MV-4-11 (cell line): Measurements from ENCODE around the gene RUNDC3A.

Experiments used
- DNase-seq: peaks from one replicate; lab custom pipeline; 2025; lab: John Stamatoyannopoulos, UW

RUNDC3A gene

DNA sequence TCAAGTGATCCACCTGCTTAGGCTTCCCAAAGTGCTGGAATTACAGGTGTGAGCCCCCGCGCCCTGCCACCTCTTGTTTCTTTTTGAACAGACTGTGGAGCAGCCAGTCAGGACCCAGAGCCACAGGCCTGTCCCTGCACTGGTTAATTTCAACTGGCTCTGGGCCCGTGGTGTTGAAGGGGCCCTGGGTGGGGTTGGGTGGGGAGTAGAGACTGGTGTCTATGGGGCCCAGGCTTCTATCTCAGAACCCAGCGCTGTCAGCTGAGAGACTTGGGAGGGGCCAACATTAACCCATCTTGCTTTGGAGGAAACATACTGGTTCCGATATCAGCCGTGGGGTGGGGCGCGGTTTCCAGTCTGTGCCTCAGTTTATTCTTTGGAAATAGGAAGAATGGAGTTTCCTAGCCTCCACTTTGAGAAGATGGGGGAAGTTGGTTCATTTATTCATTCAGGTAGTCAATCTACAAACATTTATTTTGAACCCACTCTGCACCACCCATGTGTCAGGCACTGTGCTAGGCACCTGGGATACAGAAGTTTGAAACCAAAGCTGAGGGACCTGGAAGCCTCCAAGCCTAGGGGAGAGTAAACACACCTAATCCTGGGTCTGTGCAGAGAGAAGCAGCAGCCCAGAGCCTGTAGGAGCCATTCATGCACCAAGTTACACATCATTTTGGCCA, 24.9 kb upstream of the RUNDC3A start:
- DNase-seq: no peak

DNA sequence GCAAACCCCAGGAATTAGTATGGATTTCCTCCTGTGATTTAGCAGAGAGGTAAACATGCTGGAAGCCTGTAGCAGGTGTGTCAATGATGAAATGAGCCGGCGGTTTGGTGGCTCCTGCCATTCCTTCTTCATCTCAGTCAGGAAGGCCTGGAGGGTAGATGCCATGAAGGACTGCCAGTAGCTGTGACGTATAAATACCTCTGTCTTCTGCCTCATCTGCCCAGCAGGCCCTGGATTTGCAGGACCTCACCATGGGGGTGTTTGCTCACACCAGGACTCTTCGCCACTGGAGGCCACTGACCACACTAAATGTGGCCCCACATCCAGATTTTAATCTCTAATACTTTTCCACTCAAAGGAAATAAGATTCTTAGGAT, 24.4 kb upstream of the RUNDC3A start:
- no peak for DNase-seq

DNA sequence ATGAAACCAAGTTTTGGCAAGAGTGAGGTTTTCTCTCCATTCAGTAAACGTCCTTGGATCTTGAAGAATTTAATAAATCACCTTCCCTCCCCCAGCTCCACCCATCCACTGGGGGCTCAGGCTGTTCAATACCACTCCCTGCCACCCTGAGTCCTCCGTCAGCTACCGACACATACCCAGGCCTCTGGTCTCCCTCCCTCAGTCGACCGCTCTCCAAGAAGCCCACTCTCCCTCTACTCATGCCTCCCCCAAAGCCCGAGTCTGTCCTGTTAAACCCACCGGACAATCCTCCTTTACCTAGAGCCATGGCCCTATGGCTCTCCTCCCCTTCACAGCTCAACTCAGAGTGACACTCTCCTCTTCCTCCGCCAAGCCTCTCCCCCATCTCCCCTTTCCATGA, 20.8 kb upstream of the RUNDC3A start:
- no peak for DNase-seq

DNA sequence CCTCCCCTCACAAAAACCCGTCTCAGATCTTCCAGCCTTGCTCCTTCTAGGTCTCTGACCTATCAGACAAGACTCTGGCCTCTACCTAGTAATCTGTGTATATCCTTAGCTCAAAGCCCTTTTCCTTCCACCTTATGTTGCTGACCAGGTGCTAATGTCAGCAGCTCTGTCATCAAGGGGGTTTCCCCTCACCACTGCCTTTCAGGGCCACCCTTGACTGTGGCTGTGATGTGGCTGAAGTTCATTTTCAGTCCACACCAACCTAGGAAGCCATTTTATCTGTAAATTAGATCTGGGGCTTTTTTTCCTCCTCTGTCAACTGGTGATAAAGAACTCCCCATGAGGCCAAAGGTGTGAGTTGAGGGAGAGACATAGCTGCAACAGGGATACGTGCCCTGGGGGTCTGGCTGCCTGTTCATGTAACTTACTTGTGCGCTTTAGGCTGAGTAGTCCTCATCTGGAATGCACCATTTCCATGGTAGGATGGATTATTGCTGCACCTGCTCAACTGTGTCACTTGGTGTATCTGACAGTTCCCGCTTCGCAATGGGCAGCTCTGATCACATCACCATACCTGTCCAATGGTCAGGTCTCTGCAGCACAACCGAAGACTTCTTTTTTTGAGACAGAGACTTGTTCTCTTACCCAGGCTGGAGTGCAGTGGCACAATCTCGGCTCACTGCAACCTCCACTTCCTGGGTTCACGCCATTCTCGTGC, 14.7 kb upstream of the RUNDC3A start:
- DNase-seq: no peak

DNA sequence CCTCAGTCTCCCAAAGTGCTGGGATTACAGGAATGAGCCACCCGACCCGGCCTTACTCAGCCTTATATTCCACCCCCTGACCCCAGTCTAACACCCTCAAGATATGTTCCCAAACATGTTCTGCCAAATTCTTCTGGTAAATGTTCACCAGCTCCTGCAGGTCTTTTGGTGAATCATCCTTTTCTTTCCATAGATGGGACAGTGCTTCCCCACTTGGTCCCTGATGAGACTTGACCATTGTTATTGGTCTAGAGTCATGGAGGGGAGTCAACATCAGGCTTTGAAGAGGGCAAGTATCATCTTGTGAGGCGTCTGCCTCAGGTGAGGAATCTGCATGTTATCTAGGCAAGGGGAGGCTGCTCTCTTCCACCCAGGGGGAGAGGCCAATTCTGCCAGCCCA, 10.4 kb upstream of the RUNDC3A start:
- DNase-seq: no peak

DNA sequence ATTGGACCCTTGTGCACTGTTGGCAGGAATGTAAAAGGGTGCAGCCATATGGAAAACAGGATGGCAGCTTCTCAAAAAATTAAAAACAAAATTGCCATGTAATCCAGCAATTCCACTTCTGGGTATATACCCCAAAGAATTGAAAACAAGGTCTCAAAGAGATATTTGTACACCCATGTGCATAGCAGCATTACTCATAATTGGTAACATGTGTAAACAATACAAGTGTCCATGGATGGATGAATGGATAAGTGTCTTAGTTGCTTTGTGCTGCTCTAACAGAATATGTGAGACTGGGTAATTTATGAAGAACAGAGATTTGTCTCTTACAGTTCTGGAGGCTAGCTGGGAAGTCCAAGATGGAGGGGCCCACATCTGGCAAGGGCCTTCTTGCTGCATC, 3.8 kb upstream of the RUNDC3A start:
- no peak for DNase-seq

DNA sequence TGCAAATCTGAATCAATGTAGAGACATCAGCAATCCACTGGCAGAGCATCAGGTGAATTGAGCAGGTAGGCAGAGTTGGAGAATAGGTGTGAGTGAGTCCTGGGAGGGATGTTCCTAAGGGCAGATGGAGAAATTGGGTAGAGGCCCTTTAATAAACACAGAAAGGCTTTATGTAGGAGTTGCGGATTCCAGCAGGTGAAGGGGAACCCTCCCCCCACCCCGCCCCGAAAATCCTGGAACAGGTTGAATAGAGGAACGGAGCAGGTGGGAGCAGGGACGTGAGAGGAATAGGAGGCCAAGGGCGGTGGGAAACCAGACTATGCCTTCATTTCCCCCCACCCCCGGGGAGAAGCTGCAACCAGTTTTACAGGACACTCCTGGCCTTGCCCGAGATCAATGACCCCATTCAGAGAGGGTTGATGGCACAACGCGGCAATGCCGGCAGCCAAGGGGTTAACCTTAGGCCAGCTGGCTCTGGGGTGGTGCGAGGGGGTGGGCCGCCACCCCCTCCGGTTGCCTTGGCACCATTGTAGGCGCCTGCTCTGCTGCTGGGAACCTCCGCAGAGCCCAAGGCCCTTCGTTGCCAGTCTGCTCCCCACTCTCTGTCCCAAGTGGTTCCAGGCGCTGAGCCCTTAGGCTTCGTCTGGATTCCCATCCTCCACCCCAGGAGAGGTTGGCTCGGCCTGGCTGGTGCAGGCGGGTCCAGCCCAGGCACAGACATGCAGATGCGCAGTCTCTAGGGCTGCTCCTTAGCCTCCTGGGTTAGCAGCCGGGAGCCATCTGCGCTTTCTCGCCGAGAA, 814 bp upstream of the RUNDC3A start:
- no peak for DNase-seq

DNA sequence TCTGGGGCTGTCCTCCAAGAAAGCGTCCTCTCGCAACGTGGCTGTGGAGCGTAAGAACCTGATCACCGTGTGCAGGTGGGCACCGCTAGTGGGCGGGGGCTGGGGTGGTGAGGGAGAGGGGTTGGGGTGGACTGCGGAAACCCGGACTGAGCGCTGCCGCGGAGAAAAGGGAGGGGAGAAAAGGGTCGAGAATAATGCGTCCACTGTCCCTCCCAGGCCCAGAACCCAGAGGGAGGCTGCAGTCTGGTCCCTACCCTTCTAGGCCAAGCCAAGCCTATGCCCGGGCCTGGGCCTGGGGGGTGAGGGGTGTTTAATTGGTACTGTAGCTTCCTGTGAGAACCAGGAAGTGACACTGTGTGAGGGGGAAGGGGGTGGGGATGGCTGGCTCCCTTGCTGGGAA, 464 bp downstream of the RUNDC3A start:
- DNase-seq: no peak

DNA sequence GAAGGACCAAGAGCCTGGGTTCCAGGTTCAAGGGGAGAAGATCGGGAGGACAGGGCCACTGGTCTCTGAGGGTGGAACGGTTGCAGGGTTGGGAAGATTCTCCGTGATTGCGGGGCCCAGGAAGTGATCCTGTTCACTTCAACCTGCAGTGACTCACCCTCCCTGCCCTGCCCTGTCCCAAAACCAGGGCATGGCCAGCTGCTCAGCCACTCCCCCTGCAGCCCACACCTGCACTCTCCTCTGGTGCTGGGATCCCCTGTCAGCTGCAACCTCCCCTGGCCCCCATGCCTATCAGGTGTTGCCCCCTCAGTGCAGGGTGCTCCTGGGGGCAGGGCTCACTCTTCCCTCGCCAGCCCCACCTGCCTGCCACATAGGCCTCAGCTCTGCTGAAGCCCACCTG, 1.1 kb downstream of the RUNDC3A start:
- no peak for DNase-seq

DNA sequence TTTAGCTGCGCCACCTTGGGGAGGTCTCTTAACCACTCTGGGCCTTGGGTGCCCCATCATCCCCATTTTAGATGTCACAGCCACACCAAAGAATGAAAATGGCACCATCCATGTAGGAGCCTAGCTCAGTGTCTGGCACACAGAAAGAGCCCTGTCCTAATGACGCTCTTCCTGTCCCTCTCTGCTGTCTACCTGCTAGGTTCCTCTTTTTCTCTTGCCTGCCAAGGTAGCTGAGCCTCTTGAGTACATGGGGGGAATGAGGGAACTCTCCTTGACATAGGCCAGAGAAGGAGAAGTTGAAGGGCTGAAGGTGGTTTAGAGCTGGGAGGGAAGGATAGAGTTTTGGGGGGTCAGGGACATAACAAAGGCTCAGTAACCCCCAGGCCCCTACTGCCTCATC, 1.8 kb downstream of the RUNDC3A start:
- no peak for DNase-seq

DNA sequence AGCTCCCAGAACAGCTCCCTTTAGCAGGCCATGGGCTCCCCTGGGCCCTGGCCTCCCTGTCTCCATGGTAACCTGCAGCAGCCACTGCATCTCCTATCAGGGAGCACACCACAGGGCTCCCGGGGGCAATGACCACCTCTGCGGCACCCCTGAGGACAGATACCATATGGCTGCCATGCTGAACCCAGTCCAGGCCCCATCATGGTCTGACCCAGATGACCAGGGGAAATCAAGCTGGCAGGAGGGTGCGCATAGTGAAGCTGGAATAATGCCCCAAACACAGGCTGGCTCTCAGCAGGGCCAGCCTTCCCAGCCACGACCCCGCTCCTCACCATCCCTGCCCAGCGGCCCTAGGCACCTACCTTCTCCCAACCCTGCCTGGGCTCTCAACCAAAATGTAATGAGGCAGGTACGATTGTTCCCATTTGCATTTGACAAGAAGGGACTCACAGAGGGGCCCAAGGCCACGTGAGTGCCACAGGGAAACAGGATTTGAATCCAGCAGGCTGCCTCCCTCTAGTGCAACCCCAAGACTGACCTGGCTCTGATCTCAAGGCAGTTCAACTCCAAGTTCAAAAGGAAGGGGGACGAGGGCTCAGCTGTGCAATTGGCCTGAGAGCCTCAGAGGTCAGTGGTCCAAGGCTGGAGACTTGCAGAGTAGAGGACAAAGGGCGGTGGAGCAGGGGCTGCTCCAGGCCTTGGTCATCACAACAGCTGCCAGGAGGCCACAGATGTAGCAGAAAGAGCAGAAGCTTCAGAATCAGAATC, 2.4 kb downstream of the RUNDC3A start:
- DNase-seq: no peak

DNA sequence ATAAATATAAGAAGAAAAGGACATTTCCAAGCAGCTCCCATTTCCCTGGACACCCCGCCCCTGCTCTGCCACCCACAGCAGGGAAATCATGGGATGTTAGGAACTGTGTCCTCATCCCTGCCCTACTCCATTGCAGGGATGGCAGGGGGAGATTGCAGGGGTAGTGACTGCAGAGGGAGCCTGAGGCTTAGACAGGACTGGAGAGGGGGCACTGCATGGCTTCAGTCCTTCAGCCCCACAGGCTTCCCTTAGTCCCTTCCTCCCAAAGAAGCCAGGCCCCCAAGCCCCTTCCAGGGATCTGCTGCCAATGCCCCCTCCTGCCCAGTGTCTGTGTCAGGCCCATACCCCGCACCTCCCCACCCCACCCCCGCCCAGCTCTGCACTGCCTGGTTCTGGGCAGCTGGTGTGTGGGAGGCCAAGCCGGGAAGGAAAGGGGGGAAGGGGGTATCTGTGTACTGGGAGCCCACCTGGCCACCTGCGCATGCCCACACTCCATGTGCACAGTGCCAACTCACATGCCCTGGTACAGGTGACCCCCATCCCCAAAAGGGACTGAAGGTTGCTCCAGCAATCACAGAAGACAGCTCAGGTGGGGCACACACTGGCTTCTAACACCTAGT, 3.3 kb downstream of the RUNDC3A start:
- DNase-seq: no peak

DNA sequence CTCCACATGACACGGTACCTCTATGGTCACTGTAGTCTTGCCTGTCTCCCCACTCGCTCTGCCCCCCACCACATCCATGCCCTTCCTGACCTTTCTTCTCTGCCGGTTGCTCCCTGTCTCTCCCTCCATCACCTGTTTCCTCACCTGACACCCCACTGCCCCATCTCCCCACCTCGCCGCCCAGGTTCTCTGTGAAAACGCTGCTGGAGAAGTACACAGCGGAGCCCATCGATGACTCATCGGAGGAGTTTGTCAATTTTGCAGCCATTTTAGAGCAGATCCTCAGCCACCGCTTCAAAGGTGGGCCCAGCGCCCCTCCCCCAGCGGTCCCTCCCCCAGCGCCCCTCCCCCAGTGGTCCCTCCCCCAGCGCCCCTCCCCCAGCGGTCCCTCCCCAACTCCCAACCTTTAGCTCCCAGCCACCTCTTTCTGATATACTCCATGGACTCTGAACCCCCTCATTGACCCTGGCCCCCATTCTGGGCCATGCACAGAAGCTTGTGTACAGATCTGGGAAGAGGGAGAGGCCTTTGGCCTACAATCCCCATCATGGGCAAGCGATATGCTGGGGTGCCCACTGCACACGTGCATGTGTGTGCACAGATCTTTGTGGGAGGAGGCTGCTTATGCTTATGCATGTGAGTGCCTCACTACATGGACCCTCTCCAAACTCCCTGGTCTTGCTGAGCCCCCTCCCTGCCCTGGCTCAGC, 4.1 kb downstream of the RUNDC3A start:
- no peak for DNase-seq

DNA sequence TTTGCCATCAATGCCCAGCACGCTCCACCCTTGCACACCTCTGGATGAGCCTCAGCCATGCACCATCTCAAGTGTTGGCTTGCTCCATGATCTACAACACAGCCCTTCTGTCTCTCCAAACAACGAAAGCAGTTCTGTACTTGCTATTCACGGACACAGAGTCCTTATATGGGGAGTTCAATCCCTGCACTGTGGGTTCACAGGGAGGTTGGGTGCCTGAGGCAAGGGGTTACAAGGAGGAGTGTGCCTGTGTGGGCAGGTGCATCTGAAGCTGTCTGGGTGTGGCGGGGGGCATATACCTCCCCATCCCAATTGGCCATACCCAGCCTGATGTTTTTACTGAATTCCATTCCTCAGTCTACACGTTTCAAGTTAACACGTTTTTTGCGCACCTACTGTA, 5.6 kb downstream of the RUNDC3A start:
- no peak for DNase-seq

DNA sequence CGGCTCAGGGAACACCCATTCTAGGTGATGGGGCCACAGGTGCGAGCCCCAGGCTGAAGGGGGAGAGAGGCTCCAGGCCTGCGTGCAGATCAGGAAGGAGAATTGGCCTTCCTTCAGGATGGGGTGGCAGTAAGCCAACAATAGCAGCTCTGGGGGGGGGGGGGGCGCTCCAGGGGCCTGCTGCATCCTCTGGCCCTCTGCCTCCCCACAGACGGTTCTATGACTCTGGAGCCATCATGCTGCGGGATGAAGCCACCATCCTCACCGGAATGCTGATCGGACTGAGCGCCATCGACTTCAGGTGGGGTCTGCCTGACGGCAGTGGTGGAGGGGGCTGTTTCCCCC, 6.1 kb downstream of the RUNDC3A start:
- DNase-seq: no peak

DNA sequence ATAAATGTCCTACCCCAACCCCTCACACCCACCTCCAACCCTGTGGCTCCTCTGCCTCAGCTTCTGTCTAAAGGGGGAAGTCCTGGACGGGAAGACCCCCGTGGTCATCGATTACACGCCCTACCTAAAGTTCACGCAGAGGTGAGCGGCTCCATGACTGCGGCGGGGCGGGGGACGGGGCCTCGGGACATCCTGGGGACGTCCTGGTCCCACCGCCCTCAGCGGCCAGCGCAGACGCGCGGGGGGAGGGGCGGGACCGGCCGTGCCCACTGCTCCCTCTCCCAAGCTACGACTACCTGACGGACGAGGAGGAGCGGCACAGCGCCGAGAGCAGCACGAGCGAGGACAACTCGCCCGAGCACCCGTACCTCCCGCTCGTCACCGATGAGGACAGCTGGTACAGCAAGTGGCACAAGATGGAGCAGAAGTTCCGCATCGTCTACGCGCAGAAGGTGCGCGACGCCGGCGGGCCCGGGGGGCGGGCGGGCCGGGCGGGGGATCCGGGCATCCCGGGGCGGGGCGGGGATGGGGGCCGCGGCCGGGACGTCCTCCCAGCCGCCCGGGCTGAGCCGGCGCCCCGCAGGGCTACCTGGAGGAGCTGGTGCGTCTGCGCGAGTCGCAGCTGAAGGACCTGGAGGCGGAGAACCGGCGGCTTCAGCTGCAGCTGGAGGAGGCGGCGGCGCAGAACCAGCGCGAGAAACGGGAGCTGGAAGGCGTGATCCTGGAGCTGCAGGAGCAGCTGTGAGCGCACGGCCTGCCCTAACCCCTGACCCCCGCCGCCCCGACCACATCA, 6.7 kb downstream of the RUNDC3A start:
- DNase-seq: no peak

DNA sequence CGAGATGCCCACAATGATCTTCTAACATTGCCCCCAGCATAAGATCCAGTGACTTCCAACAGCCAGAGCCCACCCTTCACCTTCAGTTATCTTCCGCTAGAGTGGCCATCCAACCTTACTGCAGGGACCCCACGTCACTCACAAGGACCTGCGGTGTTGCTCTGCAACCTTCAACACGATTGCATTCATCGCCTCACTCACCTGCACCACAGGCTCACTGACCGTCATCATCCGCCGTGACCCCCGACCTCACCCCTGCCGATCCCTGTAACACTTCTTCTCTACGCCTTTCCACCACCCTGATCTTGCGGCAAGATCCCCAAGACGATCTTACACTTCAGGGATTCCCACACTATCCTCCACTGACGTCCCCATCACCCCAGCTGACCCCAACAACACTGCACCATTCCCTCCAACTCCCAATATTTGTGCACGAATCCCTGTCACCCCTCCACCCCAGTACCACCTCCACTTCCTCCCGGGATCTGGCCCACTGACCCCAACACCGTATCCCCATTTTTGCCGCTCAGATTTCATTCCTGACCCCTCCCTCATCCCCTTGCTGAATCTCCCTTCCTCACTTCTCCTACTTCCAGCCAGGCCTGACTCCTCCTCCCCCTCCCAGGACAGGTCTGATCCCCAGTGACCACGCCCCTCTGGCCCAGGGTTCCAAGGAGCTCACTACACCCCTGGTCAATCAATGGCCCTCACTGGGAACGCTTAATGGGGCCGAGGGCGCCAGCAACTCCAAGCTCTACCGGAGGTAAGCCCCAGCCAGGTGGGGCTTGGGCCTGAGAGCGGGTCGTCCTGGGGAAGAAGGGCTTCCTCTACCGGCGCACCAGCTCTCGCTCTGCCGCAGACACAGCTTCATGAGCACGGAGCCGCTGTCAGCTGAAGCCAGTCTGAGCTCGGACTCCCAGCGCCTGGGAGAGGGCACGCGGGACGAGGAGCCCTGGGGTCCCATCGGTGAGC, 7.6 kb downstream of the RUNDC3A start:
- DNase-seq: no peak

DNA sequence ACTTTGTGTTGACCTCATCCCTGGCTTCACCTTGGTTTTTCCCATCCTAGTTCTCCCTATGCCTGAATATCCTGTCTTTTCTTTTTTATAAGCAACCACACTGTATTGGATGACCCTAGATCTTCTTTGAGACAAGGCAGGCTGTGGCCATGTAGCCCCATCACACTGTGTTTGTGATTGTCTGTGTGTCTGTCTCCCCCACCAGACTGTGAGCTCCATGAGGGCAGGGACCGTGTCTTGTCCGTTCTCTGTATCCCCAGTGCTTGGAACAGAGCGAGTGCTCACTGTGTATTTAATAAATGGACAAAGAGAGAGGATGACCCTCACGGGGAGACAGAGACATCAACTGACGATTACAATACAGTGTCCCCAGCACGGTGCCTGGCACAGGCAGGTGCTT, 9.1 kb downstream of the RUNDC3A start:
- no peak for DNase-seq

DNA sequence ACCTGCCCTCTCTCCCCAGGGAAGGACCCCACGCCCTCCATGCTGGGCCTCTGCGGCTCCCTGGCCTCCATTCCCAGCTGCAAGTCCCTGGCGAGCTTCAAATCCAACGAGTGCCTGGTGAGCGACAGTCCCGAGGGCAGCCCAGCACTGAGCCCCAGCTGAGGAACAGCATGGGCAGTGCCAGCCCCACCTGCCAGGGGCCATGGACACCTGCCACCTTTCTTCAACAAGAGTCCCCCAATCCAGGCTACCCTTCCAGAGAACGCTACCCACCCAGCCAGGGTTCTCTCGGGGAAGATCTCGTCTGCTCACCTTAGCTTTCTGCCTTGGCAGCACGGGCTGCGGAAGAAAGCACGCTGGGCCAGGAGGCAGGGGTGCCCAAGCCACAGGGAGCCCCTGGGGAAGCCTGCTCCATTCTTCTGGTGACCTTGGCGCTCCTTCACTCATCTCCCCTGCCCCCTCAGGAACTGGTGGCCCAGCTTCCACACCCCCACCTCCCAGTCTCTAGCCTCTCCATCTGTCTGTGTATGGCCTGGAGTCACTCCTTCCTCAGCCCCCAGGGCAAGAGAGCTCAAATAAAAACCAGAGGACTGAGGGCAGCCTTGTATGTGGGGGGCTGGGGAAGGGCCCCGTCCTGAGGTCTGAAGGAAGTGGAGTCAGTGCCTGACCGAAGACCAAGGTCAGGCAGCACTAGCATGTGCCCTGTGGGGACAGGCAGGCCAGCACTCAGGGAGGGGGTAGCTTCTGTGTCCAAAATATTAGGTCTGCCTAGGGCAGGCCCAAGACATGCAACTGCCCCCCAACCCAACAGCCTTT, 9.9 kb downstream of the RUNDC3A start:
- DNase-seq: no peak
